GM23338 (cell line): Measurements from ENCODE around the gene AGAP1. TPM values are rescaled to one million over a fixed set of nuclear protein-coding genes. Genes with fewer than 3 reads are reported as not detected.

ENCODE experiments used
- ATAC-seq: fragments of 200-7000 bp; cut with Tn5 transposase; 3 replicates; pipeline ENCODE4 v1.9.1; 2020
- DNase-seq: peaks from one replicate; pipeline ENCODE4 v3.0.0-alpha.2; 2015; ENCODE audit warnings: low spot score
- H2AFZ ChIP-seq: fragments of 200-600 bp; sonication (generic); 2 replicates; pipeline ENCODE4 v1.8.0; 2016; ENCODE audit warnings: antibody characterized with exemption, mild to moderate bottlenecking, moderate library complexity
- H3F3A ChIP-seq: fragments of 200-600 bp; sonication (generic); replicated peaks from 2 replicates; pipeline ENCODE4 v1.8.0; 2017; ENCODE audit warnings: antibody characterized with exemption, mixed run types, low read depth
- H3K27ac ChIP-seq: fragments of 200-600 bp; sonication (generic); 2 replicates; pipeline ENCODE4 v1.6.1; 2016; ENCODE audit warnings: low read depth
- H3K27me3 ChIP-seq: fragments of 200-600 bp; sonication (generic); 2 replicates; pipeline ENCODE4 v1.8.0; 2016; ENCODE audit warnings: mild to moderate bottlenecking, mixed run types, moderate library complexity; ENCODE audit not compliant: insufficient read depth
- H3K36me3 ChIP-seq: fragments of 200-600 bp; sonication (generic); 2 replicates; pipeline ENCODE4 v1.8.0; 2016; ENCODE audit warnings: mild to moderate bottlenecking; ENCODE audit not compliant: insufficient read depth
- H3K4me1 ChIP-seq: fragments of 200-600 bp; sonication (generic); 2 replicates; pipeline ENCODE4 v1.8.0; 2016; ENCODE audit warnings: mild to moderate bottlenecking, moderate library complexity; ENCODE audit not compliant: insufficient read depth
- H3K4me2 ChIP-seq: fragments of 200-600 bp; sonication (generic); 2 replicates; pipeline ENCODE4 v1.7.1; 2017; ENCODE audit warnings: mixed run types
- H3K4me3 ChIP-seq: fragments of 200-600 bp; sonication (generic); 2 replicates; pipeline ENCODE4 v1.6.1; 2016; ENCODE audit warnings: mixed run types
- H3K79me2 ChIP-seq: fragments of 200-600 bp; sonication (generic); replicated peaks from 2 replicates; pipeline ENCODE4 v1.8.0; 2017; ENCODE audit warnings: mild to moderate bottlenecking; ENCODE audit not compliant: insufficient read depth
- H3K9me2 ChIP-seq: fragments of 200-600 bp; sonication (generic); 2 replicates; pipeline ENCODE4 v1.8.0; 2017; ENCODE audit not compliant: insufficient read depth
- H4K20me1 ChIP-seq: fragments of 200-600 bp; sonication (generic); replicated peaks from 2 replicates; pipeline ENCODE4 v1.8.0; 2017; ENCODE audit warnings: mild to moderate bottlenecking; ENCODE audit not compliant: insufficient read depth
- H3K27ac Mint-ChIP-seq: 2 replicates; pipeline ENCODE4 v1.8.0; 2020; ENCODE audit warnings: inconsistent platforms, mild to moderate bottlenecking, moderate library complexity, mixed read lengths
- H3K27me3 Mint-ChIP-seq: 3 replicates; pipeline ENCODE4 v1.8.0; 2022; ENCODE audit warnings: low read depth, mild to moderate bottlenecking, moderate library complexity, mixed read lengths, inconsistent platforms; ENCODE audit not compliant: insufficient read depth, poor library complexity
- H3K36me3 Mint-ChIP-seq: 3 replicates; pipeline ENCODE4 v1.8.0; 2021; ENCODE audit warnings: low read depth, mild to moderate bottlenecking, inconsistent platforms, moderate library complexity, mixed read lengths
- H3K4me1 Mint-ChIP-seq: 3 replicates; pipeline ENCODE4 v1.8.0; 2020; ENCODE audit warnings: mild to moderate bottlenecking, inconsistent platforms, mixed read lengths
- H3K4me3 Mint-ChIP-seq: 3 replicates; pipeline ENCODE4 v1.8.0; 2021; ENCODE audit warnings: moderate library complexity, mild to moderate bottlenecking, inconsistent platforms, mixed read lengths
- H3K9me3 Mint-ChIP-seq: 3 replicates; pipeline ENCODE4 v1.8.0; 2020; ENCODE audit warnings: moderate library complexity, mild to moderate bottlenecking, inconsistent platforms, mixed read lengths
- EZH2 ChIP-seq: fragments of 200-600 bp; sonication (generic); IDR thresholded peaks from one replicate; pipeline ENCODE4 v1.8.0; 2017; ENCODE audit warnings: antibody characterized with exemption, mild to moderate bottlenecking, low read depth; ENCODE audit not compliant: unreplicated experiment
- EZH2phosphoT487 ChIP-seq: fragments of 200-600 bp; sonication (generic); IDR thresholded peaks from one replicate; pipeline ENCODE4 v1.8.1; 2018; ENCODE audit warnings: antibody characterized with exemption; ENCODE audit not compliant: unreplicated experiment
- JUNB ChIP-seq: IDR thresholded peaks from one replicate; pipeline ENCODE4 v1.6.1; 2016; ENCODE audit warnings: antibody characterized with exemption; ENCODE audit not compliant: unreplicated experiment
- NANOG ChIP-seq: IDR thresholded peaks from 2 replicates; pipeline ENCODE4 v1.6.1; 2016; ENCODE audit warnings: antibody characterized with exemption, borderline replicate concordance
- STAT1 ChIP-seq: IDR thresholded peaks from one replicate; pipeline ENCODE4 v1.6.1; 2016; ENCODE audit warnings: antibody characterized with exemption; ENCODE audit not compliant: unreplicated experiment
- ZNF114 ChIP-seq: fragments of 250-450 bp; sonication (Bioruptor Pico); IDR thresholded peaks from 2 replicates; pipeline ENCODE4 v1.5.0; 2020; ENCODE audit warnings: mild to moderate bottlenecking, moderate library complexity
- ZNF331 ChIP-seq: fragments of 250-450 bp; sonication (Bioruptor Pico); IDR thresholded peaks from 2 replicates; pipeline ENCODE4 v1.5.0; 2020; ENCODE audit warnings: low read depth, mild to moderate bottlenecking, moderate library complexity
- polyA plus RNA-seq: library from polyadenylated mRNA; unstranded; fragments of >200 nt; fragmentation: Nextera tagmentation; extraction: Ambion mirVana; gene quantifications from 2 replicates; pipeline ENCODE4 v1.2.1, GENCODE V29; 2016
- total RNA-seq: library from RNA; depleted of rRNA; stranded (reverse); fragments of >200 nt; shearing (Covaris generic); gene quantifications from 2 replicates; pipeline ENCODE4 v1.2.3, GENCODE V29; 2014
- TF ChIP-seq, protein P1 (sequence below), 2 experiments: fragments of 200-600 bp in 1 of 2; sonication (generic) in 1 of 2; conservative IDR thresholded peaks; 2 replicates each; pipeline versions ENCODE4 v1.5.1 to v1.6.1; 2016 to 2017; ENCODE audit warnings: antibody characterized with exemption in 2 of 2, low read depth in 2 of 2, mild to moderate bottlenecking in 2 of 2, moderate library complexity in 1 of 2
- TF ChIP-seq, protein P2 (sequence below): IDR thresholded peaks from 2 replicates; pipeline ENCODE4 v1.6.1; 2016; ENCODE audit warnings: antibody characterized with exemption
- TF ChIP-seq, protein P3 (sequence below): fragments of 250-450 bp; sonication (Bioruptor Pico); IDR thresholded peaks from 2 replicates; pipeline ENCODE4 v1.5.0; 2020; ENCODE audit warnings: mild to moderate bottlenecking, moderate library complexity

AGAP1 gene
- total and polyA plus RNA-seq, 2 experiments from 2014 or later, result 13.3 to 27.9 TPM

DNA sequence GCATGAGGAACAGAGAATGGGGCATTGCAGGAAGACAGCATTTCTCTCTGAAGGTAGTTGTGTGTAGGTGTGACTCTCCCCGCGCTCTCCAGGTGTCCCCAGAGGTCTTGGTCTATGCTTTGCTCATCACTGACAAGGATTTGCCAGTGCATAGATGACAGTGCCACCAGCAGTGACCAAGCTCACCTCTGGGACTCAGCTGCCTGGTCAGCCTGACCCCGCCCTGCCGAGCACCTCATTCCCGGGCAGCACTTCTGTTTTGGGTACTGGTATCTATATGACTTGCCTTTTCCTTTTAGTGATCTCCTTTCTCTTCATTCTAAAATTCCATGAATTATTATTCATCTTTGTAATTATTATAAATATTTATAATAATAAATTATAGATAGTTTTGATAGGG, 615.2 kb downstream of the AGAP1 start:
- Mint-ChIP-seq H3K36me3 (peaks cover 4% of the 10 kb centered on the region; the same call in 2 of the 3 replicates), H3K27me3 (peaks cover 18% of the 10 kb centered on the region), H3K4me3 (0 out of 3 replicates have a peak overlapping the region, but pooled peaks have one; percentile 37), H3K4me1 (peaks cover 41% of the 10 kb centered on the region), H3K27ac (no peak overlapping the region), H3K9me3 (no peaks in the 10 kb centered on the region)
- ATAC-seq, result no peak
- DNase-seq, result no peak
- Histone ChIP-seq H3K27ac (no peak overlapping the region), H3K27me3 (no peaks in the 10 kb centered on the region), H3K4me2 (no peak overlapping the region; the same call in 1 of the 2 replicates), H3K79me2 (no peaks in the 10 kb centered on the region), H3F3A (0 out of 2 replicates have a peak, but pooled peaks cover 3% of the 10 kb centered on the region), H2AFZ (no peak overlapping the region), H3K4me3 (no peak overlapping the region), H3K4me1 (peaks cover 21% of the 10 kb centered on the region), H3K9me2 (no peaks in the 10 kb centered on the region), H4K20me1 (no peaks in the 10 kb centered on the region; the same call in 1 of the 2 replicates), H3K36me3 (no peaks in the 10 kb centered on the region)
- no peak for TF ChIP-seq JUNB
- TF ChIP-seq, protein P1, sequence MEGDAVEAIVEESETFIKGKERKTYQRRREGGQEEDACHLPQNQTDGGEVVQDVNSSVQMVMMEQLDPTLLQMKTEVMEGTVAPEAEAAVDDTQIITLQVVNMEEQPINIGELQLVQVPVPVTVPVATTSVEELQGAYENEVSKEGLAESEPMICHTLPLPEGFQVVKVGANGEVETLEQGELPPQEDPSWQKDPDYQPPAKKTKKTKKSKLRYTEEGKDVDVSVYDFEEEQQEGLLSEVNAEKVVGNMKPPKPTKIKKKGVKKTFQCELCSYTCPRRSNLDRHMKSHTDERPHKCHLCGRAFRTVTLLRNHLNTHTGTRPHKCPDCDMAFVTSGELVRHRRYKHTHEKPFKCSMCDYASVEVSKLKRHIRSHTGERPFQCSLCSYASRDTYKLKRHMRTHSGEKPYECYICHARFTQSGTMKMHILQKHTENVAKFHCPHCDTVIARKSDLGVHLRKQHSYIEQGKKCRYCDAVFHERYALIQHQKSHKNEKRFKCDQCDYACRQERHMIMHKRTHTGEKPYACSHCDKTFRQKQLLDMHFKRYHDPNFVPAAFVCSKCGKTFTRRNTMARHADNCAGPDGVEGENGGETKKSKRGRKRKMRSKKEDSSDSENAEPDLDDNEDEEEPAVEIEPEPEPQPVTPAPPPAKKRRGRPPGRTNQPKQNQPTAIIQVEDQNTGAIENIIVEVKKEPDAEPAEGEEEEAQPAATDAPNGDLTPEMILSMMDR (conservative IDR thresholded peaks at IDR 0.05; ENCODE audit: low read depth in 2 of 2), result no peak
- TF ChIP-seq, protein P2, sequence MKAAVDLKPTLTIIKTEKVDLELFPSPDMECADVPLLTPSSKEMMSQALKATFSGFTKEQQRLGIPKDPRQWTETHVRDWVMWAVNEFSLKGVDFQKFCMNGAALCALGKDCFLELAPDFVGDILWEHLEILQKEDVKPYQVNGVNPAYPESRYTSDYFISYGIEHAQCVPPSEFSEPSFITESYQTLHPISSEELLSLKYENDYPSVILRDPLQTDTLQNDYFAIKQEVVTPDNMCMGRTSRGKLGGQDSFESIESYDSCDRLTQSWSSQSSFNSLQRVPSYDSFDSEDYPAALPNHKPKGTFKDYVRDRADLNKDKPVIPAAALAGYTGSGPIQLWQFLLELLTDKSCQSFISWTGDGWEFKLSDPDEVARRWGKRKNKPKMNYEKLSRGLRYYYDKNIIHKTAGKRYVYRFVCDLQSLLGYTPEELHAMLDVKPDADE, result no peak

DNA sequence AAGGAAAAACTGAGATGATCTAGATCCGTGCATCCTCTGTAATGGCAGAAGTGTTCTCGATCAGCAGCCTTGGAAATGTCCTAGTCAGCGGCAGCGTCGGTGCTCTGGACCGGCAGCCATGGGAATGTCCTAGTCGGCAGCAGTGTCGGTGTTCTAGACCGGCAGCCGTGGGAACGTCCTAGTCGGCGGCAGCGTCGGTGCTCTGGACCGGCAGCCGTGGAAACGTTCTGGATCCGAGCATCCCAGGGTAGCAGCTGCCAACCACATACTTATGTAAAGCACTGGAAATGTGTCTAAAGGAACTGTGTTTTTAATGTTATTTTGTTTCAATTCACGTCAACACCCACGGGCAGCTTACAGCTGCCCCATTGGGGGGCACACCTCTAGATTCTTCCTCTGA, 615.6 kb downstream of the AGAP1 start:
- Histone ChIP-seq H2AFZ (no peak overlapping the region), H3K36me3 (no peaks in the 10 kb centered on the region), H3K4me3 (no peak overlapping the region), H3K79me2 (no peaks in the 10 kb centered on the region), H3K4me2 (no peak overlapping the region), H3K27ac (no peak overlapping the region), H3K9me2 (no peaks in the 10 kb centered on the region), H3K4me1 (peaks cover 21% of the 10 kb centered on the region), H4K20me1 (no peaks in the 10 kb centered on the region; the same call in 1 of the 2 replicates), H3F3A (0 out of 2 replicates have a peak, but pooled peaks cover 3% of the 10 kb centered on the region), H3K27me3 (no peaks in the 10 kb centered on the region)
- H3K4me1 Mint-ChIP-seq, result peaks cover 41% of the 10 kb centered on the region
- ATAC-seq (no peak), DNase-seq (no peak)
- no peaks in the 10 kb centered on the region for H3K9me3 Mint-ChIP-seq
- TF ChIP-seq ZNF114 (CRISPR knock-in tag) (no peak), STAT1 (no peak), JUNB (no peak), NANOG (no peak), EZH2phosphoT487 (no peak), ZNF331 (no peak), EZH2 (no peak)
- TF ChIP-seq, protein P3, sequence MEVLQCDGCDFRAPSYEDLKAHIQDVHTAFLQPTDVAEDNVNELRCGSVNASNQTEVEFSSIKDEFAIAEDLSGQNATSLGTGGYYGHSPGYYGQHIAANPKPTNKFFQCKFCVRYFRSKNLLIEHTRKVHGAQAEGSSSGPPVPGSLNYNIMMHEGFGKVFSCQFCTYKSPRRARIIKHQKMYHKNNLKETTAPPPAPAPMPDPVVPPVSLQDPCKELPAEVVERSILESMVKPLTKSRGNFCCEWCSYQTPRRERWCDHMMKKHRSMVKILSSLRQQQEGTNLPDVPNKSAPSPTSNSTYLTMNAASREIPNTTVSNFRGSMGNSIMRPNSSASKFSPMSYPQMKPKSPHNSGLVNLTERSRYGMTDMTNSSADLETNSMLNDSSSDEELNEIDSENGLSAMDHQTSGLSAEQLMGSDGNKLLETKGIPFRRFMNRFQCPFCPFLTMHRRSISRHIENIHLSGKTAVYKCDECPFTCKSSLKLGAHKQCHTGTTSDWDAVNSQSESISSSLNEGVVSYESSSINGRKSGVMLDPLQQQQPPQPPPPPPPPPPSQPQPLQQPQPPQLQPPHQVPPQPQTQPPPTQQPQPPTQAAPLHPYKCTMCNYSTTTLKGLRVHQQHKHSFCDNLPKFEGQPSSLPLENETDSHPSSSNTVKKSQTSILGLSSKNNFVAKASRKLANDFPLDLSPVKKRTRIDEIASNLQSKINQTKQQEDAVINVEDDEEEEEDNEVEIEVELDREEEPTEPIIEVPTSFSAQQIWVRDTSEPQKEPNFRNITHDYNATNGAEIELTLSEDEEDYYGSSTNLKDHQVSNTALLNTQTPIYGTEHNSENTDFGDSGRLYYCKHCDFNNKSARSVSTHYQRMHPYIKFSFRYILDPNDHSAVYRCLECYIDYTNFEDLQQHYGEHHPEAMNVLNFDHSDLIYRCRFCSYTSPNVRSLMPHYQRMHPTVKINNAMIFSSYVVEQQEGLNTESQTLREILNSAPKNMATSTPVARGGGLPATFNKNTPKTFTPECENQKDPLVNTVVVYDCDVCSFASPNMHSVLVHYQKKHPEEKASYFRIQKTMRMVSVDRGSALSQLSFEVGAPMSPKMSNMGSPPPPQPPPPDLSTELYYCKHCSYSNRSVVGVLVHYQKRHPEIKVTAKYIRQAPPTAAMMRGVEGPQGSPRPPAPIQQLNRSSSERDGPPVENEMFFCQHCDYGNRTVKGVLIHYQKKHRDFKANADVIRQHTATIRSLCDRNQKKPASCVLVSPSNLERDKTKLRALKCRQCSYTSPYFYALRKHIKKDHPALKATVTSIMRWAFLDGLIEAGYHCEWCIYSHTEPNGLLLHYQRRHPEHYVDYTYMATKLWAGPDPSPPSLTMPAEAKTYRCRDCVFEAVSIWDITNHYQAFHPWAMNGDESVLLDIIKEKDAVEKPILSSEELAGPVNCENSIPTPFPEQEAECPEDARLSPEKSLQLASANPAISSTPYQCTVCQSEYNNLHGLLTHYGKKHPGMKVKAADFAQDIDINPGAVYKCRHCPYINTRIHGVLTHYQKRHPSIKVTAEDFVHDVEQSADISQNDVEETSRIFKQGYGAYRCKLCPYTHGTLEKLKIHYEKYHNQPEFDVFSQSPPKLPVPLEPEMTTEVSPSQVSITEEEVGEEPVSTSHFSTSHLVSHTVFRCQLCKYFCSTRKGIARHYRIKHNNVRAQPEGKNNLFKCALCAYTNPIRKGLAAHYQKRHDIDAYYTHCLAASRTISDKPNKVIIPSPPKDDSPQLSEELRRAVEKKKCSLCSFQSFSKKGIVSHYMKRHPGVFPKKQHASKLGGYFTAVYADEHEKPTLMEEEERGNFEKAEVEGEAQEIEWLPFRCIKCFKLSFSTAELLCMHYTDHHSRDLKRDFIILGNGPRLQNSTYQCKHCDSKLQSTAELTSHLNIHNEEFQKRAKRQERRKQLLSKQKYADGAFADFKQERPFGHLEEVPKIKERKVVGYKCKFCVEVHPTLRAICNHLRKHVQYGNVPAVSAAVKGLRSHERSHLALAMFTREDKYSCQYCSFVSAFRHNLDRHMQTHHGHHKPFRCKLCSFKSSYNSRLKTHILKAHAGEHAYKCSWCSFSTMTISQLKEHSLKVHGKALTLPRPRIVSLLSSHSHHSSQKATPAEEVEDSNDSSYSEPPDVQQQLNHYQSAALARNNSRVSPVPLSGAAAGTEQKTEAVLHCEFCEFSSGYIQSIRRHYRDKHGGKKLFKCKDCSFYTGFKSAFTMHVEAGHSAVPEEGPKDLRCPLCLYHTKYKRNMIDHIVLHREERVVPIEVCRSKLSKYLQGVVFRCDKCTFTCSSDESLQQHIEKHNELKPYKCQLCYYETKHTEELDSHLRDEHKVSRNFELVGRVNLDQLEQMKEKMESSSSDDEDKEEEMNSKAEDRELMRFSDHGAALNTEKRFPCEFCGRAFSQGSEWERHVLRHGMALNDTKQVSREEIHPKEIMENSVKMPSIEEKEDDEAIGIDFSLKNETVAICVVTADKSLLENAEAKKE (CRISPR knock-in tag), result no peak
- peaks cover 4% of the 10 kb centered on the region; the same call in 2 of the 3 replicates for H3K36me3 Mint-ChIP-seq
- no peak overlapping the region for H3K4me3 Mint-ChIP-seq
- peaks cover 18% of the 10 kb centered on the region for H3K27me3 Mint-ChIP-seq
- H3K27ac Mint-ChIP-seq, result no peak overlapping the region
